WTC11 (cell line): ENCODE data around the gene OR6M1. TPM values are rescaled to one million over a fixed set of nuclear protein-coding genes. Genes with fewer than 3 reads are reported as not detected.

ENCODE experiments used
- ATAC-seq: fragments of 200-7000 bp; cut with Tn5 transposase; 2 replicates; pipeline ENCODE4 v1.10.0; 2021; ENCODE audit warnings: mild to moderate bottlenecking, moderate library complexity
- CTCF ChIA-PET: fragments of 300-600 bp; sonication (Branson Sonifier 250); formaldehyde crosslinking; loops from one replicate; lab custom pipeline; 2021; ENCODE audit warnings: antibody characterized with exemption; lab: Charles Lee
- POLR2A ChIA-PET: fragments of 350-600 bp; sonication (Branson Sonifier 250); formaldehyde crosslinking; loops from one replicate; lab custom pipeline; 2021; ENCODE audit warnings: antibody characterized with exemption; lab: Charles Lee
- DNase-seq: peaks from one replicate; pipeline ENCODE4 v3.0.0; 2021; ENCODE audit warnings: low spot score
- H3K27ac Mint-ChIP-seq: 2 replicates; pipeline ENCODE4 v1.8.0; 2021; ENCODE audit warnings: mixed read lengths
- H3K27me3 Mint-ChIP-seq: 2 replicates; pipeline ENCODE4 v1.8.0; 2021; ENCODE audit warnings: low read depth, mild to moderate bottlenecking, moderate library complexity, mixed read lengths
- H3K36me3 Mint-ChIP-seq: 2 replicates; pipeline ENCODE4 v1.8.0; 2021; ENCODE audit warnings: mixed read lengths
- H3K4me1 Mint-ChIP-seq: 2 replicates; pipeline ENCODE4 v1.8.0; 2022; ENCODE audit warnings: mixed read lengths
- H3K4me3 Mint-ChIP-seq: 2 replicates; pipeline ENCODE4 v1.8.0; 2021; ENCODE audit warnings: mild to moderate bottlenecking, moderate library complexity, mixed read lengths
- H3K9me3 Mint-ChIP-seq: 2 replicates; pipeline ENCODE4 v1.8.0; 2021; ENCODE audit warnings: mixed read lengths
- CREB1 ChIP-seq: sonication (generic); formaldehyde crosslinking; IDR thresholded peaks from 2 replicates; pipeline ENCODE4 v1.8.0; 2023; ENCODE audit warnings: mild to moderate bottlenecking, missing genetic modification reagents
- E2F4 ChIP-seq: sonication (generic); formaldehyde crosslinking; IDR thresholded peaks from 2 replicates; pipeline ENCODE4 v1.8.1; 2022; ENCODE audit warnings: low read depth, mild to moderate bottlenecking, moderate library complexity, missing genetic modification reagents, borderline replicate concordance
- ERG ChIP-seq: fragments of 250-450 bp; sonication (Bioruptor Pico); IDR thresholded peaks from 2 replicates; pipeline ENCODE4 v1.8.0; 2021; ENCODE audit warnings: mild to moderate bottlenecking
- FOXK1 ChIP-seq: sonication (generic); formaldehyde crosslinking; IDR thresholded peaks from 2 replicates; pipeline ENCODE4 v1.8.0; 2022; ENCODE audit warnings: mild to moderate bottlenecking, moderate library complexity, missing genetic modification reagents
- JAZF1 ChIP-seq: fragments of 250-450 bp; sonication (Bioruptor Pico); IDR thresholded peaks from 2 replicates; pipeline ENCODE4 v1.9.0; 2021; ENCODE audit warnings: moderate library complexity, mild to moderate bottlenecking, inconsistent platforms
- MYBL2 ChIP-seq: sonication (generic); formaldehyde crosslinking; IDR thresholded peaks from 2 replicates; pipeline ENCODE4 v1.8.1; 2023; ENCODE audit warnings: mild to moderate bottlenecking, moderate library complexity, missing genetic modification reagents
- NFATC4 ChIP-seq: fragments of 250-450 bp; sonication (Bioruptor Pico); IDR thresholded peaks from 2 replicates; pipeline ENCODE4 v1.9.0; 2021; ENCODE audit warnings: mild to moderate bottlenecking
- NFE2L1 ChIP-seq: sonication (generic); formaldehyde crosslinking; IDR thresholded peaks from 2 replicates; pipeline ENCODE4 v1.8.1; 2023; ENCODE audit warnings: missing genetic modification reagents
- PRRX2 ChIP-seq: fragments of 250-450 bp; sonication (Bioruptor Pico); IDR thresholded peaks from 2 replicates; pipeline ENCODE4 v1.8.0; 2021; ENCODE audit warnings: mild to moderate bottlenecking
- SMAD4 ChIP-seq: sonication (generic); formaldehyde crosslinking; IDR thresholded peaks from 2 replicates; pipeline ENCODE4 v1.8.0; 2022; ENCODE audit warnings: mild to moderate bottlenecking, missing genetic modification reagents
- ZBTB43 ChIP-seq: sonication (generic); formaldehyde crosslinking; IDR thresholded peaks from 2 replicates; pipeline ENCODE4 v1.8.1; 2023; ENCODE audit warnings: mild to moderate bottlenecking, missing genetic modification reagents
- ZNF219 ChIP-seq: sonication (generic); formaldehyde crosslinking; IDR thresholded peaks from 2 replicates; pipeline ENCODE4 v1.8.0; 2023; ENCODE audit warnings: missing genetic modification reagents, mild to moderate bottlenecking, borderline replicate concordance
- ZNF232 ChIP-seq: sonication (generic); formaldehyde crosslinking; IDR thresholded peaks from 2 replicates; pipeline ENCODE4 v1.8.0; 2022; ENCODE audit warnings: mild to moderate bottlenecking, missing genetic modification reagents
- ZNF317 ChIP-seq: sonication (generic); formaldehyde crosslinking; IDR thresholded peaks from 2 replicates; pipeline ENCODE4 v1.8.1; 2023; ENCODE audit warnings: low read depth, mild to moderate bottlenecking, moderate library complexity, missing genetic modification reagents, borderline replicate concordance
- ZNF512 ChIP-seq: sonication (generic); formaldehyde crosslinking; IDR thresholded peaks from 2 replicates; pipeline ENCODE4 v1.8.1; 2022; ENCODE audit warnings: missing genetic modification reagents, borderline replicate concordance
- total RNA-seq: library from RNA; stranded (reverse); gene quantifications from 3 replicates; pipeline ENCODE4 v1.2.3, GENCODE V29; 2021
- TF ChIP-seq, protein P1 (sequence below): fragments of 250-450 bp; sonication (Bioruptor Pico); IDR thresholded peaks from 2 replicates; pipeline ENCODE4 v1.9.0; 2021; ENCODE audit warnings: mild to moderate bottlenecking
- TF ChIP-seq, protein P2 (sequence below): sonication (generic); formaldehyde crosslinking; IDR thresholded peaks from 2 replicates; pipeline ENCODE4 v1.8.1; 2023; ENCODE audit warnings: mild to moderate bottlenecking, missing genetic modification reagents, borderline replicate concordance
- TF ChIP-seq, protein P3 (sequence below): sonication (generic); formaldehyde crosslinking; IDR thresholded peaks from 2 replicates; pipeline ENCODE4 v1.8.1; 2023; ENCODE audit warnings: mild to moderate bottlenecking, moderate library complexity, missing genetic modification reagents
- TF ChIP-seq, protein P4 (sequence below): sonication (generic); formaldehyde crosslinking; IDR thresholded peaks from 2 replicates; pipeline ENCODE4 v1.8.1; 2023; ENCODE audit warnings: mild to moderate bottlenecking, missing genetic modification reagents, moderate library complexity

OR6M1 gene
- total RNA-seq, 1 experiment from 2014 or later = not detected

DNA sequence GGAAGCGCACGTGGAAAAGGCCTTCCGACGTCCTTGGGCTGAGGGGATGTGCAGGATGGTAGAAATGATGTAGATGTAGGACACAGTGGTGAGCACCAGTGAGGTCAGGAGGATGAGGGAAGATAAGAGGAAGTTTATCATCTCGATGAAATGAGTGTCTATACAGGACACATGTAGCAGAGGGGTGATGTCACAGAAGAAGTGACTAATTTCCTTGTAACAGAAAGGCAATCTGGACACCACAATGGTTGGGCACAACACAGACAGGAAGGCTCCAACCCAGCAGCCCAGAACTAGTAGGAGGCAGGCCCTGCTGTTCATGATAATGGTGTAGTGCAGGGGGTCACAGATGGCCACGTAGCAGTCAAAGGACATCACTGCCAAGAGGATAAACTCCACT lies 35.0 kb upstream of the OR6M1 start:
- peaks cover 8% of the 10 kb centered on the region; the same call in 1 of the 2 replicates for H3K4me1 Mint-ChIP-seq
- TF ChIP-seq ZNF512 (no peak), ERG (CRISPR knock-in tag) (no peak), ZBTB43 (CRISPR knock-in tag) (no peak), CREB1 (CRISPR knock-in tag) (no peak), ZNF317 (CRISPR knock-in tag) (no peak), ZNF232 (no peak), SMAD4 (no peak), NFATC4 (CRISPR knock-in tag) (no peak), JAZF1 (CRISPR knock-in tag) (no peak), NFE2L1 (CRISPR knock-in tag) (no peak), E2F4 (CRISPR knock-in tag) (no peak), FOXK1 (CRISPR knock-in tag) (no peak), PRRX2 (no peak), ZNF219 (no peak), MYBL2 (no peak)
- TF ChIP-seq, protein P1, sequence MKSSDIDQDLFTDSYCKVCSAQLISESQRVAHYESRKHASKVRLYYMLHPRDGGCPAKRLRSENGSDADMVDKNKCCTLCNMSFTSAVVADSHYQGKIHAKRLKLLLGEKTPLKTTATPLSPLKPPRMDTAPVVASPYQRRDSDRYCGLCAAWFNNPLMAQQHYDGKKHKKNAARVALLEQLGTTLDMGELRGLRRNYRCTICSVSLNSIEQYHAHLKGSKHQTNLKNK (CRISPR knock-in tag) = no peak
- TF ChIP-seq, protein P2, sequence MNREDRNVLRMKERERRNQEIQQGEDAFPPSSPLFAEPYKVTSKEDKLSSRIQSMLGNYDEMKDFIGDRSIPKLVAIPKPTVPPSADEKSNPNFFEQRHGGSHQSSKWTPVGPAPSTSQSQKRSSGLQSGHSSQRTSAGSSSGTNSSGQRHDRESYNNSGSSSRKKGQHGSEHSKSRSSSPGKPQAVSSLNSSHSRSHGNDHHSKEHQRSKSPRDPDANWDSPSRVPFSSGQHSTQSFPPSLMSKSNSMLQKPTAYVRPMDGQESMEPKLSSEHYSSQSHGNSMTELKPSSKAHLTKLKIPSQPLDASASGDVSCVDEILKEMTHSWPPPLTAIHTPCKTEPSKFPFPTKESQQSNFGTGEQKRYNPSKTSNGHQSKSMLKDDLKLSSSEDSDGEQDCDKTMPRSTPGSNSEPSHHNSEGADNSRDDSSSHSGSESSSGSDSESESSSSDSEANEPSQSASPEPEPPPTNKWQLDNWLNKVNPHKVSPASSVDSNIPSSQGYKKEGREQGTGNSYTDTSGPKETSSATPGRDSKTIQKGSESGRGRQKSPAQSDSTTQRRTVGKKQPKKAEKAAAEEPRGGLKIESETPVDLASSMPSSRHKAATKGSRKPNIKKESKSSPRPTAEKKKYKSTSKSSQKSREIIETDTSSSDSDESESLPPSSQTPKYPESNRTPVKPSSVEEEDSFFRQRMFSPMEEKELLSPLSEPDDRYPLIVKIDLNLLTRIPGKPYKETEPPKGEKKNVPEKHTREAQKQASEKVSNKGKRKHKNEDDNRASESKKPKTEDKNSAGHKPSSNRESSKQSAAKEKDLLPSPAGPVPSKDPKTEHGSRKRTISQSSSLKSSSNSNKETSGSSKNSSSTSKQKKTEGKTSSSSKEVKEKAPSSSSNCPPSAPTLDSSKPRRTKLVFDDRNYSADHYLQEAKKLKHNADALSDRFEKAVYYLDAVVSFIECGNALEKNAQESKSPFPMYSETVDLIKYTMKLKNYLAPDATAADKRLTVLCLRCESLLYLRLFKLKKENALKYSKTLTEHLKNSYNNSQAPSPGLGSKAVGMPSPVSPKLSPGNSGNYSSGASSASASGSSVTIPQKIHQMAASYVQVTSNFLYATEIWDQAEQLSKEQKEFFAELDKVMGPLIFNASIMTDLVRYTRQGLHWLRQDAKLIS (CRISPR knock-in tag) = no peak
- TF ChIP-seq, protein P3, sequence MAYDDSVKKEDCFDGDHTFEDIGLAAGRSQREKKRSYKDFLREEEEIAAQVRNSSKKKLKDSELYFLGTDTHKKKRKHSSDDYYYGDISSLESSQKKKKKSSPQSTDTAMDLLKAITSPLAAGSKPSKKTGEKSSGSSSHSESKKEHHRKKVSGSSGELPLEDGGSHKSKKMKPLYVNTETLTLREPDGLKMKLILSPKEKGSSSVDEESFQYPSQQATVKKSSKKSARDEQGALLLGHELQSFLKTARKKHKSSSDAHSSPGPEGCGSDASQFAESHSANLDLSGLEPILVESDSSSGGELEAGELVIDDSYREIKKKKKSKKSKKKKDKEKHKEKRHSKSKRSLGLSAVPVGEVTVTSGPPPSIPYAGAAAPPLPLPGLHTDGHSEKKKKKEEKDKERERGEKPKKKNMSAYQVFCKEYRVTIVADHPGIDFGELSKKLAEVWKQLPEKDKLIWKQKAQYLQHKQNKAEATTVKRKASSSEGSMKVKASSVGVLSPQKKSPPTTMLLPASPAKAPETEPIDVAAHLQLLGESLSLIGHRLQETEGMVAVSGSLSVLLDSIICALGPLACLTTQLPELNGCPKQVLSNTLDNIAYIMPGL (CRISPR knock-in tag) = no peak
- TF ChIP-seq, protein P4, sequence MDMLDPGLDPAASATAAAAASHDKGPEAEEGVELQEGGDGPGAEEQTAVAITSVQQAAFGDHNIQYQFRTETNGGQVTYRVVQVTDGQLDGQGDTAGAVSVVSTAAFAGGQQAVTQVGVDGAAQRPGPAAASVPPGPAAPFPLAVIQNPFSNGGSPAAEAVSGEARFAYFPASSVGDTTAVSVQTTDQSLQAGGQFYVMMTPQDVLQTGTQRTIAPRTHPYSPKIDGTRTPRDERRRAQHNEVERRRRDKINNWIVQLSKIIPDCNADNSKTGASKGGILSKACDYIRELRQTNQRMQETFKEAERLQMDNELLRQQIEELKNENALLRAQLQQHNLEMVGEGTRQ = no peak
- ChIA-PET POLR2A (no interaction called here), CTCF (no interaction called here)
- ATAC-seq (no peak), DNase-seq (no peak)
- H3K36me3 Mint-ChIP-seq = no peaks in the 10 kb centered on the region
- H3K4me3 Mint-ChIP-seq = no peak overlapping the region
- H3K9me3 Mint-ChIP-seq = no peaks in the 10 kb centered on the region
- no peaks in the 10 kb centered on the region for H3K27me3 Mint-ChIP-seq
- no peak overlapping the region for H3K27ac Mint-ChIP-seq
